Bronchial epithelial cell (primary cell): ENCODE measurements around the gene STYXL1. TPM values are rescaled to one million over a fixed set of nuclear protein-coding genes. Genes with fewer than 3 reads are reported as not detected.
"Not testable (repeated sequence)": the region's sequence is repeated elsewhere in the genome, so short reads cannot be mapped to it uniquely, and the experiment has no call there.

Experiments
- DNase-seq: peaks from one replicate; pipeline ENCODE4 v3.0.0-alpha.2; 2010; ENCODE audit warnings: low read depth
- FAIRE-seq: peaks from 2 replicates; lab custom pipeline; 2011; peaks lifted over from hg19 to GRCh38; lab: Jason Lieb, UNC
- H3K27me3 ChIP-seq: 2 replicates; pipeline ENCODE4 v1.5.1; 2011; ENCODE audit warnings: low read length; ENCODE audit not compliant: control insufficient read depth, insufficient read depth
- H3K36me3 ChIP-seq: 2 replicates; pipeline ENCODE4 v1.5.1; 2011; ENCODE audit warnings: low read length; ENCODE audit not compliant: control insufficient read depth, insufficient read depth
- H3K4me3 ChIP-seq: 2 replicates; pipeline ENCODE4 v1.5.1; 2011; ENCODE audit warnings: mild to moderate bottlenecking, low read depth, low read length, control low read depth
- total RNA-seq: library from RNA; depleted of rRNA; stranded (reverse); fragments of >200 nt; gene quantifications from 2 replicates; pipeline ENCODE4 v1.2.1, GENCODE V29; 2014
- TF ChIP-seq, protein P1 (sequence below): IDR thresholded peaks from 2 replicates; pipeline ENCODE4 v1.5.1; 2011; ENCODE audit warnings: mild to moderate bottlenecking, moderate library complexity, low read length, control low read depth, inconsistent platforms; ENCODE audit not compliant: insufficient read depth, severe bottlenecking

STYXL1 gene
- total RNA-seq, 1 donor from 2014 or later, result 47.7 TPM

DNA sequence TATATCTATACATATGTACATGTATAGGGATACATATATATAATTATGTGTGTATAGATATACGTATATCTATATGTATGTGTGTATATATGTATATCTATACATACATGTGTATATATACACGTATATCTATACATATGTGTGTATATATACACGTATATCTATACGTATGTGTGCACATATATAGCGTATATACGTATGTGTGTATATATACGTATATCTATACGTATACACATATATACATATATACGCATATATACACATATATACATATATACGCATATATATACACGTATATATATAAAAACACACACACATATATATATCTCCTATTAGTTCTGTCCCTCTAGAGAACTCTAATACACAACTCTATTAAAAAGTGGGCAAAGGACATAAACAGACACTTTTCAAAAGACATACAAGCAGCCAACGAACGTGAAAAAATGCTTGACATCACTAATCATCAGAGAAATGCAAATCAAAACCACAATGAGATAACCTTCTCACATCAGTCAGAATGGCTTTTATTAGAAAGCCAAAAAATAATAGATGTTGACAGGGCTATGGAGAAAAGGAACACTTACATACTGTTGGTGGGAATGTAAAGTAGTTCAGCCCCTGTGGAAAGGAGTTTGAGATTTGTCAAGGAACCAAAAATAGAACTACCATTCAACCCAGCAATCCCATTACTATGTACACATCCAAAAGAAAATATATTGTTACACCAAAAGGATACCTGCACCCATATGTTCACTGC, 31.4 kb downstream of the STYXL1 start:
- no peaks in the 10 kb centered on the region for H3K27me3 ChIP-seq
- no peak for FAIRE-seq
- no peak for DNase-seq
- H3K36me3 ChIP-seq, result peaks cover 4% of the 10 kb centered on the region
- TF ChIP-seq, protein P1, sequence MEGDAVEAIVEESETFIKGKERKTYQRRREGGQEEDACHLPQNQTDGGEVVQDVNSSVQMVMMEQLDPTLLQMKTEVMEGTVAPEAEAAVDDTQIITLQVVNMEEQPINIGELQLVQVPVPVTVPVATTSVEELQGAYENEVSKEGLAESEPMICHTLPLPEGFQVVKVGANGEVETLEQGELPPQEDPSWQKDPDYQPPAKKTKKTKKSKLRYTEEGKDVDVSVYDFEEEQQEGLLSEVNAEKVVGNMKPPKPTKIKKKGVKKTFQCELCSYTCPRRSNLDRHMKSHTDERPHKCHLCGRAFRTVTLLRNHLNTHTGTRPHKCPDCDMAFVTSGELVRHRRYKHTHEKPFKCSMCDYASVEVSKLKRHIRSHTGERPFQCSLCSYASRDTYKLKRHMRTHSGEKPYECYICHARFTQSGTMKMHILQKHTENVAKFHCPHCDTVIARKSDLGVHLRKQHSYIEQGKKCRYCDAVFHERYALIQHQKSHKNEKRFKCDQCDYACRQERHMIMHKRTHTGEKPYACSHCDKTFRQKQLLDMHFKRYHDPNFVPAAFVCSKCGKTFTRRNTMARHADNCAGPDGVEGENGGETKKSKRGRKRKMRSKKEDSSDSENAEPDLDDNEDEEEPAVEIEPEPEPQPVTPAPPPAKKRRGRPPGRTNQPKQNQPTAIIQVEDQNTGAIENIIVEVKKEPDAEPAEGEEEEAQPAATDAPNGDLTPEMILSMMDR, result no peak
- no peak overlapping the region for H3K4me3 ChIP-seq

DNA sequence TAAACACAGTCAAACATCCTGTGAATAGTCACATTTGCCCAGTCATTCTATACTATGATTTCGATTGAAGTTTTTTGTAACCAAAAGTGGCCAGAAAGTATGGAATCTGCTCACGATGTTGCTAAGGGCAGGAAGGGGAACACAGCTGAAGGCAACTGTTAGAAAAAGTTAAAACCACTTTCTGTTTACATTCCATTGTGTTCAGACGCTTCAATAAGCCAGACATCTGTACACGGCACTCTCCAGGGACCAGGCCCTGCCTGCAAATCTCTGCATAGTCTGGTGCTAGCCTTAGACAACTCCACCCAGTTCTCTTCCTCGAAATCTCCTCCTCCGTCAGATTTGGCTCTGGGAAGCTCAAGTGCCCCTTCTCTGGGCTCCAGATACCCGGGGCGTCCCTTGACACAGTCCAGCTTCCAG, 36.3 kb downstream of the STYXL1 start:
- no peak for DNase-seq
- Histone ChIP-seq H3K36me3 (peaks cover 4% of the 10 kb centered on the region), H3K27me3 (no peaks in the 10 kb centered on the region), H3K4me3 (no peak overlapping the region)
- no peak for FAIRE-seq
- TF ChIP-seq, protein P1, result no peak

DNA sequence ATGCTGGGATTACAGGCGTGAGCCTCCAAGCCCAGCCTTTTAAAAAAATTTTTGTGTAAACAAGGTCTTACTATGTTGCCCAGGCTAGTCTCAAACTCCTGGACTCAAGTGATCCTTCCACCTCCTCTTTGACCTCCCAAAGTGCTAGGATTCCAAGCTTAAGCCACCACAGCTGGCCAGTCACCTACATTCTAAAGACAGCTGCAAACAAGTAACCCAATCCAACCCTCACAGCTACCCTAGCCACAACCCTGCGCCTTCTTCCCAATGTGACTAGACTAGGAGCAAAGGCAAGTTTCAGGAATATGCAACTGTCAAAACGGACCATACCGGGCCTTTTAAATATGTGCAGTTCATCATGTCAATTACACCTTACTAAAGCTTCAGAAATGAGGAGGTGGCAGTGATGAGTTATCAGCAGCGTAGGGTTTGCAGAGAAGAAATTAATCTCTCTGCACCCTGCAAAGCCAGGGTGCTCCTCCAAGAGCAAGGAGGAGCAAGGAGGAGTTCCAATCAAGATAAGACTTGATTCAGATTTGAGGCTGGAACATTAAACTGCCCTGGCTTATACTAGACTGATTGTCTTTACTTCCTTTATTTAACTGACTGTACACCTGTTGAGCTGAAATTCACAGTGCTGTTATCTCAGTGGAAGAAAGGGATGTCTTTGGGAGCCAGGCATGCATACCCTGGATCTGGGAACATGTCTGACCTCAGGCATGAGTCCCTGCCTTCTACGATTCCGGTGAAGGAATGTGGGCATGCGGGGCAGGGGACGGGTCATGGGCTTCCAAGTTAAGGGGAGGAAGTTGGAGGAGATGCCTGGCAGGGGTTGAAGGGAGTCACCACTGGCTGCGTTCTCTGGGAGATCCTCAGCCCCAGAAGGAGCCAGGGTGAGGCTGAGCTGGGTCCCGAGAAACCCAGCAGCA, 37.9 kb downstream of the STYXL1 start:
- no peaks in the 10 kb centered on the region for H3K27me3 ChIP-seq
- TF ChIP-seq, protein P1, result no peak
- DNase-seq, result no peak
- no peak for FAIRE-seq
- H3K4me3 ChIP-seq, result no peak overlapping the region
- H3K36me3 ChIP-seq, result peaks cover 11% of the 10 kb centered on the region

DNA sequence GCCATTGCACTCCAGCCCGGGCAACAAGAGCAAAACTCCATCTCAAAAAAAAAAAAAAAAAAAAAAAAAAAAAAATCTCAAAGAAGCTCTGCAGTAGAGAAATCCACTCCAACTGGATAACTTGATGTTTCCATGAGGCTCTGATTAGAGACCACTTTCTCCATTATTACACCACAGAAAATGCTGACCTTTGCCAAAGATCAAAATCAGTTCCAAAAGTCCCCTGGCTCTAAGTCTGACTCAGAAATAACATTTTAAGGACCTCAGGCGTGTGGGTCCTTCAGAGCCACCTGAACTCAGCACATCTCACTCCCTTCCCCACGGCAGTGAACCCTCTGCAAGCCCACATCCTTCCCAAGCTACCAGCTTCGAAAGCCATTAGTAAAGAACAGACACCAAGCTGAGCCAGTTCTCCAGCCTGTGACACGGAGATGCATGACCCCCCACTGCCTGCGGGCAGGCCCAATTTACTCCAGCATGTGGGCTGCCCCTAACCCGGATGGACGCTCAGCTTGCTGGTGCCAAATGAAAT, 39.6 kb downstream of the STYXL1 start:
- DNase-seq, result no peak
- TF ChIP-seq, protein P1, result no peak
- FAIRE-seq, result no peak
- H3K27me3 ChIP-seq, result no peaks in the 10 kb centered on the region
- peaks cover 18% of the 10 kb centered on the region for H3K36me3 ChIP-seq
- H3K4me3 ChIP-seq, result no peak overlapping the region

DNA sequence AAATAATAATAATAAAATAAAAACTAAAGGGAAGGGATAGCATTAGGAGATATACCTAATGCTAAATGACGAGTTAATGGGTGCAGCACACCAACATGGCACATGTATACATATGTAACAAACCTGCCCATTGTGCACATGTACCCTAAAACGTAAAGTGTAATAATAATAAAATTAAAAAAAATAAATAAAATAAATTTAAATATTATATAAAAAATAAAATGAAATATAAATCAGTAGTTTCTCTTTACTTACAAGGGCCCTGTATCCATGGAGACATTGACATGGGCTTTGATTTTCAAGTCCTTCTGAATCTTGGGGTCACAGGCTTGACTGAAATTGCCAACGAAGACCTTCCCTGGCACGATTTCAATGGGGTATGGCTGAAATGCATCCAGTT, 42.8 kb downstream of the STYXL1 start:
- not testable (repeated sequence) for H3K4me3 ChIP-seq, H3K27me3 ChIP-seq, DNase-seq, FAIRE-seq
- peaks cover 25% of the 10 kb centered on the region for H3K36me3 ChIP-seq

DNA sequence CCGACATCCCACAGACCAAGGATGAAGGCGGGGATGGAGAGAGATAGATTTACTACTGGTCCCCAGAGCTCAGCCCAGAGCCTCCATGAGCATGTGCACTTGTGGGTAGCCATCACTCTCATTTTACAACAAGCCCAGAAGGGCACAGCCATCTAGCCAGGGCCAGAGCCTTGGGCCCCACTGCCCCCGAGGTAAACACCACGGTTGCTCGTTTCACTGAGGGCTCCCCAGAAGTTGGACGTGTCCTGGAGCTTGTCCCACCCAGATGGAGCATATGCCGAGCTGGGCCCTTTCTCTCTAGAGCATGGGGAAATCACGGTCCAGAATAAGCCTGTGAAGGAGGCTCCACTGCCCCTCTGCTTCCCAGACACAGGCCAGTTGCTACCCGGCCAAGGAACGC, 44.4 kb downstream of the STYXL1 start:
- H3K36me3 ChIP-seq, result peaks cover 26% of the 10 kb centered on the region
- no peak for FAIRE-seq
- DNase-seq, result no peak

More for the DNA sequence above, 44.4 kb downstream of the STYXL1 start:
- Histone ChIP-seq H3K4me3 (no peak overlapping the region), H3K27me3 (no peaks in the 10 kb centered on the region)
- TF ChIP-seq, protein P1, result no peak
